Thoracic aorta (tissue), 2 donors: ENCODE measurements around the gene PIKFYVE. TPM values are rescaled to one million over a fixed set of nuclear protein-coding genes. Genes with fewer than 3 reads are reported as not detected.

ENCODE experiments used
- ATAC-seq: fragments of 150-250 bp; one replicate; pipeline ENCODE4 v1.8.0; 2017; ENCODE audit warnings: low read depth; ENCODE audit not compliant: insufficient number of reproducible peaks, low FRiP score
- DNase-seq: peaks from one replicate; pipeline ENCODE4 v3.0.0-alpha.2; 2020; ENCODE audit warnings: low spot score
- H3K27ac ChIP-seq, 2 donors: fragments of 200-600 bp; sonication (generic); 1 replicate in 1 of 2; 2 replicates in 1 of 2; pipeline ENCODE4 v1.5.1; 2016; ENCODE audit warnings: mild to moderate bottlenecking in 2 of 2, moderate library complexity in 2 of 2
- H3K27me3 ChIP-seq: fragments of 200-600 bp; sonication (generic); replicated peaks from 2 replicates; pipeline ENCODE4 v1.6.0; 2016; ENCODE audit warnings: mild to moderate bottlenecking; ENCODE audit not compliant: insufficient read depth
- H3K36me3 ChIP-seq: fragments of 200-600 bp; sonication (generic); one replicate; pipeline ENCODE4 v1.5.1; 2016
- H3K4me1 ChIP-seq, 2 donors: fragments of 200-600 bp; sonication (generic); 1 replicate in 1 of 2; 2 replicates in 1 of 2; pipeline versions ENCODE4 v1.5.1 to v1.6.0; 2016; ENCODE audit warnings: low read depth in 2 of 2, mild to moderate bottlenecking in 1 of 2; ENCODE audit not compliant: control insufficient read depth in 1 of 2
- H3K4me3 ChIP-seq: fragments of 200-600 bp; sonication (generic); 2 replicates; pipeline ENCODE4 v1.5.1; 2016; ENCODE audit warnings: mild to moderate bottlenecking
- H3K9me3 ChIP-seq: fragments of 200-600 bp; sonication (generic); 2 replicates; pipeline ENCODE4 v1.5.1; 2016
- total RNA-seq, 2 donors: library from RNA; depleted of rRNA; stranded (reverse); fragments of >200 nt; gene quantifications; one replicate each; pipeline versions ENCODE4 v1.1.0 to v1.2.3, GENCODE V29; 2016
- TF ChIP-seq, protein P1 (sequence below): fragments of 200-600 bp; sonication (generic); IDR thresholded peaks from one replicate; pipeline ENCODE4 v1.5.1; 2019; ENCODE audit warnings: antibody characterized with exemption

Gene PIKFYVE
- total RNA-seq, 2 donors from 2014 or later, result 18.0 to 29.4 TPM

DNA sequence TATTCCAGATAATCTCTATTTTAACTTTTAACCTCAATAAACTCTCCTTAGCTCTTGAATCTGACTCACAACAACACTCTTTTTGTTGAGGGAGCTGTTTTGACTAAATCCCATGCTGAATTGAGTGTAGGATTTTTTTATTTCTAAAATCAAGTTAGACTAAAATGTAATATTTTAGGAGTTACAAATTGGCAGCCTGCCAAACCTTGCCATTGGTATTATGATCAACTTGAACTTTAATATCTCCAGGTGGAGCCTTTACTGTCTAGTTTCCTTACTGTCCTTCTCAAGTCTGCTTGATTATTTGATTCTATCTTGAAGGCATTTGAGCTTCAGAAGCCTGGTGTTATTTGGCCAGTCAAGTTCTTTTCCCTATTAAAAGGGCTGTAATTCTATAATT, 8.7 kb downstream of the PIKFYVE start:
- ATAC-seq, result no peak
- DNase-seq, result no peak
- Histone ChIP-seq H3K4me1 (no peaks in the 10 kb centered on the region), H3K36me3 (peaks cover 34% of the 10 kb centered on the region), H3K9me3 (no peaks in the 10 kb centered on the region), H3K27me3 (no peaks in the 10 kb centered on the region), H3K27ac (no peak overlapping the region), H3K4me3 (no peak overlapping the region)
- TF ChIP-seq, protein P1, sequence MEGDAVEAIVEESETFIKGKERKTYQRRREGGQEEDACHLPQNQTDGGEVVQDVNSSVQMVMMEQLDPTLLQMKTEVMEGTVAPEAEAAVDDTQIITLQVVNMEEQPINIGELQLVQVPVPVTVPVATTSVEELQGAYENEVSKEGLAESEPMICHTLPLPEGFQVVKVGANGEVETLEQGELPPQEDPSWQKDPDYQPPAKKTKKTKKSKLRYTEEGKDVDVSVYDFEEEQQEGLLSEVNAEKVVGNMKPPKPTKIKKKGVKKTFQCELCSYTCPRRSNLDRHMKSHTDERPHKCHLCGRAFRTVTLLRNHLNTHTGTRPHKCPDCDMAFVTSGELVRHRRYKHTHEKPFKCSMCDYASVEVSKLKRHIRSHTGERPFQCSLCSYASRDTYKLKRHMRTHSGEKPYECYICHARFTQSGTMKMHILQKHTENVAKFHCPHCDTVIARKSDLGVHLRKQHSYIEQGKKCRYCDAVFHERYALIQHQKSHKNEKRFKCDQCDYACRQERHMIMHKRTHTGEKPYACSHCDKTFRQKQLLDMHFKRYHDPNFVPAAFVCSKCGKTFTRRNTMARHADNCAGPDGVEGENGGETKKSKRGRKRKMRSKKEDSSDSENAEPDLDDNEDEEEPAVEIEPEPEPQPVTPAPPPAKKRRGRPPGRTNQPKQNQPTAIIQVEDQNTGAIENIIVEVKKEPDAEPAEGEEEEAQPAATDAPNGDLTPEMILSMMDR, result no peak

- Histone ChIP-seq H3K9me3 (no peaks in the 10 kb centered on the region), H3K27me3 (no peaks in the 10 kb centered on the region), H3K4me3 (no peak overlapping the region), H3K4me1 (no peaks in the 10 kb centered on the region), H3K36me3 (peaks cover 38% of the 10 kb centered on the region), H3K27ac (no peak overlapping the region)
- TF ChIP-seq, protein P1, result no peak
- ATAC-seq (no peak), DNase-seq (no peak)
These were observed 12.5 kb downstream of the PIKFYVE start for GRCh38 chr2:208278549-208278948.

DNA sequence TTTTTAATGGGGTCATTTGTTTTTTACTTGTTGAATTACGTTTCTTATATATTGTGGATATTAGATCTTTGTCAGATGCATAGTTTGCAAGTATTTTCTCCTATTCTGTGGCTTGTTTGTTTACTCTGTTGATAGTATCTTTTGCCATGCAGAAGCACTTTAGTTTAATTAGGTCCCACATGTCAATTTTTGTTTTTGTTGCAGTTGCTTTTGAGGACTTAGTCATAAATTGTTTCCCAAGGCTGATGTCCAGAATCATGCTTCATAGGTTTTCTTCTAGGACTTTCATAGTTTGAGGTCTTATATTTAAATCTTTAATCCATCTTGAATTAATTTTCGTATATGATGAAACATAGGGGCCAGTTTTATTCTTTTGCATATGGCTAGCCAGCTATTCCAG, 13.2 kb downstream of the PIKFYVE start:
- no peaks in the 10 kb centered on the region for H3K27me3 ChIP-seq
- no peaks in the 10 kb centered on the region for H3K9me3 ChIP-seq
- no peaks in the 10 kb centered on the region for H3K4me1 ChIP-seq
- no peak overlapping the region for H3K4me3 ChIP-seq
- ATAC-seq (no peak), DNase-seq (no peak)
- H3K27ac ChIP-seq, result no peak overlapping the region
- TF ChIP-seq, protein P1, result no peak
- peaks cover 34% of the 10 kb centered on the region for H3K36me3 ChIP-seq

DNA sequence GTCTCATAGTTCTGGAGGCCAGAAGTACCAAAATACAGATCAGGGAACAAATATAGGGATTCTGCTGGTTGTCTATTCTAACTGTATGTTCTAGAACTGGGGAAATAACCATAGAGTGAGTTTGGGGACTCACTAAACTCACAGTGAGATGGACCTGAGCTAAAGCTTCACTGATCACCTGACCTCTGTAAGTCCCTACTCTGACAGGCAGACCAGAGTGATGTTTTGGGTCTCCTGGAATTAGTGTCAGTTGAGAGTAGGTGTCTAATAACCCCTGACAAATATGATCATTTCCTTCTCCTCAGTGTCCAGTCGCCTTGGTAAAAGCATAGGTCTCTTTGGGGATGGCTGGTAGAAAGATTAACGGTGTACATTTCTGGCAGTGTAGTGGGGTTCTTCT, 14.2 kb downstream of the PIKFYVE start:
- DNase-seq (no peak), ATAC-seq (no peak)
- H3K9me3 ChIP-seq, result no peaks in the 10 kb centered on the region
- peaks cover 34% of the 10 kb centered on the region for H3K36me3 ChIP-seq
- no peak overlapping the region for H3K27ac ChIP-seq
- no peaks in the 10 kb centered on the region for H3K4me1 ChIP-seq
- TF ChIP-seq, protein P1, result no peak
- H3K4me3 ChIP-seq, result no peak overlapping the region
- H3K27me3 ChIP-seq, result no peaks in the 10 kb centered on the region

DNA sequence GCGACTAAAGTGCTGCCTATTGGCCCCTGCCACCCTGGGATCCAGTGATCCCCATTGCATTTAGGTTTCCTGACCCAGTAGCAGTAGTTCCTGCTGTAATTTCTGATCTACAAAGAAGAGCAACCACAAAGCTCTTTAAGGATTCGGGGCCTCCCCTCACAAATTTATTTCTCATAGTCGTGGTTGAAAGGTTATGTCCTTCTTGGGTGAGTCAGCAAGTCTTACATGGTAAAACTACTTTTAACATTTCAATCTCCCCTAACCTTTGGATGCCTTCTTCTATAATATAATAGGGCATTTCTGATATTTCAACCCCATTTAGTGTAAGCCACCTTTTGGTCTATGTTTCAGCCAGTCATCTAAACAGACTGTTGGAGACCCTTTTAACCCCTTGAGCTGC, 14.9 kb downstream of the PIKFYVE start:
- no peak for ATAC-seq
- Histone ChIP-seq H3K27me3 (no peaks in the 10 kb centered on the region), H3K9me3 (no peaks in the 10 kb centered on the region), H3K4me1 (no peaks in the 10 kb centered on the region), H3K27ac (no peak overlapping the region), H3K36me3 (peaks cover 34% of the 10 kb centered on the region), H3K4me3 (no peak overlapping the region)
- DNase-seq, result no peak
- TF ChIP-seq, protein P1, result no peak
